ENCODE results near the gene MAP3K5.

The MAP3K5 gene

DNA sequence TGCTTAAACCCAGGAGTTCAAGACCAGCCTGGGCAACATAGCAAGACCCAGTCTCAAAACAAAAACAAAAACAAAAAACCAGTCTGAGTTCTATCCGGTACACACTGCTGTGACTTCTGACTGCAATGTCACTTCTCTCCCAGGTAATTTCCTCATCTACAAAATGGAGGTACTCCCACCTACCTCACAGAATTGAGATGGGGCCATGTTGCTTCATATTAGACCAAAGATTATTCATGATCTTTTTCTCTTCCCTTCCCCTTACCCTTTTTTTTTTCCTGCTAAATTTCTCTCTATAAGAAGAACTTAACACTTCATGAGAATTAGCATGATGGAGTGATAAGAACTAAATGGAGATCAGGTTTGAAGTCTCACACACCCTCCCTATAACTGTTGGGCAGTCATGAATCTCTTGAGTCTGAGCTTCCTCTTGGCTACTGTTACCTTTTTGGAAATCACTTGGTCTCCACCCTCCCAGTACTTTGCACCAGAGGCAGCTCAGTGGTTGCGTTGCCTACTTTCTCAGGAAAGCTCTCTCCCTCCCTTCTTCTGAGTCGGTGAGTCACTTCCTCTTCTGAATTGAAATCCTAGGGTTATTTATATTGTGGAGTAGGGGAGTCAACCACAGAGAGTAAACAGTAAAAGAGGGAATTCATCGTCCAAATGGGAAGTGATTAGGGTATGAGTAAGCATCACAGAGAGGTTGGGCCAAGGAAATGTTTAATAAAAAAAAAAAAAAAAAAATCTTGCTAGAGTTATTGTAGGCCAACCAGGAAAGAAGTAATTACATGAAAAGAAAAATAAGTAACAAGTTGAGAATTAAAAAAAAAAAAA lies 182.2 kb downstream of the MAP3K5 start:
- H3K4me3 ChIP-seq (ENCODE audit: low read depth in 1 of 2, low read length in 2 of 2) = no peak overlapping the region
- H3K27ac ChIP-seq (ENCODE audit: low read length) = peak overlapping the region; percentile 57
- H3K9me3 ChIP-seq (ENCODE audit: control insufficient read depth in 1 of 2, low read length in 2 of 2) = no peaks in the 10 kb centered on the region
- peaks cover 0 to 11% of the 10 kb centered on the region in 2 donors for H3K36me3 ChIP-seq (ENCODE audit: control insufficient read depth in 1 of 2, insufficient read depth in 2 of 2, low read length in 2 of 2)
- peaks cover 0 to 7% of the 10 kb centered on the region in 2 donors for H3K4me1 ChIP-seq (ENCODE audit: control insufficient read depth in 1 of 2, insufficient read depth in 2 of 2, low read length in 2 of 2)
- no peaks in the 10 kb centered on the region for H3K27me3 ChIP-seq (ENCODE audit: low read depth, low read length)

DNA sequence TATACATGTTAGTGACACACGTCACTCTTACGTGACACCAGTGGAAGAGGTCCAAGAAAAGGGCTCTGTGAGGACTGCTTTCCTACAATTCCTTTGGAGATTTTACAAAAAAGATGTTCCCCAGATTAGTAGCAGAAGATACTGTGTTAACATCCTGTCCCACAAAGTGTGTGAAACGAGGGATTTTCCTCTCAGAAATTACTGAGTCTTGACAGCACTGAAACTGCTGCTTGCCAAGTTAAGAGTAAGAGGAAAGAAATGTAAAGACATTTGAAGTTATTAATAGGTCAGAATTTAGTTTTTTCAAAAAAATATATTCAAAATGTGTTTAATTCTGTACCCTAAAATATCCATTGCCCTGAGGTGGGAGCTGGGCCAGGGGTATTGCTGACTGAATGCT lies 183.3 kb downstream of the MAP3K5 start:
- H3K4me3 ChIP-seq (ENCODE audit: low read depth in 1 of 2, low read length in 2 of 2) = no peak overlapping the region
- peaks cover 0 to 9% of the 10 kb centered on the region in 2 donors for H3K36me3 ChIP-seq (ENCODE audit: control insufficient read depth in 1 of 2, insufficient read depth in 2 of 2, low read length in 2 of 2)
- H3K9me3 ChIP-seq (ENCODE audit: control insufficient read depth in 1 of 2, low read length in 2 of 2) = no peaks in the 10 kb centered on the region
- H3K27me3 ChIP-seq (ENCODE audit: low read depth, low read length) = no peaks in the 10 kb centered on the region
- H3K27ac ChIP-seq (ENCODE audit: low read length) = peak overlapping the region; percentile 12
- H3K4me1 ChIP-seq (ENCODE audit: control insufficient read depth in 1 of 2, insufficient read depth in 2 of 2, low read length in 2 of 2) = peaks cover 0 to 7% of the 10 kb centered on the region in 2 donors

DNA sequence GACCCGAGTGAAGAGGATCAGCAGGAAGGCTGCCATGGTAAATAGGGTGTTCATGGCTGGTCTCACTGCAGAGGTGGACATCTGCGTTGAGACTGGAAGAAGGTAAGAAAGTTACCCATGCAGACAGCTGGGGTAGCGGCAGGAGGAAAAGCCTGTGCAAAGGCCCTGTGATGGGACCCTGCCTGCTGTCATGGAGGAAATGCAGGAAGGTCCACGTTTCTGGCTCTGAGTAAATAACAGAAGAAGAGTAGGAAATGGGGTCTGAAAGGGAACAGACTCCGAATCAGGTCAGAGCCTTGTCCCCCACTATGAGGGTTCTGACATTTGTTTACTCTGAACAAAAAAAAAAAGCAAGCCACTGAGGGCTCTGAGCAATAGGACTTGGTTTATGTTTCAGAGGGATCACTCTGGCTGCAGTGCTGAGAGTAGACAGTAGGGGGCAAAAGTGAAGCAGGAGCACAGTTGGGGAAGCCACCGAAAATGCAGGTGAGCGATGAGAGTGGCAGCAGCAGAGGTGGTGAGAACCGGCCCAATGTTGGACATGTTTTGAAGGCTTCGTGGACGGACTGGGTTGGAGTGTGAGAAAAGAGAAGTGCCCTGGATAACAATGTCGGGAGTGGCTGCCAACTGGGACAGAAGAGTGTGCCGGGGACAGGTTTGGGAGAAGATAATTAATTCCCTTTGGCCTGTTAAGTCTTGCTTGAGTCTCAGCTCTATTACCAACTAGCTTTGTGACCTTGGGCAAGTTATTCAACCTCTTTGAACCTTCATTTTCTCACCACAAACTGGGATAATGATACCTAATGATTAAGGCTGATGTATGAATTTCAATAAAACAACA lies 184.1 kb downstream of the MAP3K5 start:
- no peak overlapping the region for H3K4me3 ChIP-seq (ENCODE audit: low read depth in 1 of 2, low read length in 2 of 2)
- H3K36me3 ChIP-seq (ENCODE audit: control insufficient read depth in 1 of 2, insufficient read depth in 2 of 2, low read length in 2 of 2) = peaks cover under 1 to 3% of the 10 kb centered on the region in 2 donors
- H3K27ac ChIP-seq (ENCODE audit: low read length) = no peak overlapping the region
- H3K4me1 ChIP-seq (ENCODE audit: control insufficient read depth in 1 of 2, insufficient read depth in 2 of 2, low read length in 2 of 2) = peaks cover 0 to 7% of the 10 kb centered on the region in 2 donors
- H3K27me3 ChIP-seq (ENCODE audit: low read depth, low read length) = no peaks in the 10 kb centered on the region
- H3K9me3 ChIP-seq (ENCODE audit: control insufficient read depth in 1 of 2, low read length in 2 of 2) = no peaks in the 10 kb centered on the region

DNA sequence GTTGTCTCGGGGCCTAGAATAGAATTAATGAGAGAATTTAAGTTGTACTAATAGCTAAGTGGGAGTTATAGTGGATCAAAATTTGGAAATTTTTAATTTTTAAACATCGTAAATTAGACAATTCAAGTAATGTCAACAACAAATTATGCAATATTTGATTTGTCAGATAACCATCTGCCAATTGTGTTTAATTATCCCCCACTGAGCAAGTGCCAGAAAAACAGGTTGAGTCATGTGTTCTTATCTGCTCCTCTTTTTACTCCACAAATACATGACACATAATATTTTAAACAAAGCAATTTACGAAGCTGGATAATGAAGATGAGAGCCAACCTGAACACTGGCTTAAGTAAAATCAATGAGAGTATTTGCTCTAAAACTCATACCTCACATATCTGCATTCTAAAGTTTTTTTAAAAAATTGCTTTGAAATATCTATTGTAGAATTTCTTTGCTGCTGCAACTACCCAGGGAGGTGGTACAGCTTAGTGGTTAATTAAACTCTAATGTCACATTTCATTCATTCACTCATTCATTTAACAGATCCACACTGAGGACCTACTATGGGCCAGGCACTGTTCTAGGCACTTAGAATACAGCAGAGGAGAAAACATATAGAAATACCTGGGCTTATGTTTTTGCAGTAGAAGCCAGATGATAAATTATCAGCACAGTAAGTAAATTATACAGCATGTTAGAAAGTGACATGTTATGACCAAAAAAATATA lies 184.9 kb downstream of the MAP3K5 start:
- no peak overlapping the region for H3K27ac ChIP-seq (ENCODE audit: low read length)
- H3K27me3 ChIP-seq (ENCODE audit: low read depth, low read length) = no peaks in the 10 kb centered on the region
- peaks cover 0 to 3% of the 10 kb centered on the region in 2 donors for H3K36me3 ChIP-seq (ENCODE audit: control insufficient read depth in 1 of 2, insufficient read depth in 2 of 2, low read length in 2 of 2)
- no peaks in the 10 kb centered on the region for H3K9me3 ChIP-seq (ENCODE audit: control insufficient read depth in 1 of 2, low read length in 2 of 2)
- peaks cover 0 to 7% of the 10 kb centered on the region in 2 donors for H3K4me1 ChIP-seq (ENCODE audit: control insufficient read depth in 1 of 2, insufficient read depth in 2 of 2, low read length in 2 of 2)
- H3K4me3 ChIP-seq (ENCODE audit: low read depth in 1 of 2, low read length in 2 of 2) = no peak overlapping the region

DNA sequence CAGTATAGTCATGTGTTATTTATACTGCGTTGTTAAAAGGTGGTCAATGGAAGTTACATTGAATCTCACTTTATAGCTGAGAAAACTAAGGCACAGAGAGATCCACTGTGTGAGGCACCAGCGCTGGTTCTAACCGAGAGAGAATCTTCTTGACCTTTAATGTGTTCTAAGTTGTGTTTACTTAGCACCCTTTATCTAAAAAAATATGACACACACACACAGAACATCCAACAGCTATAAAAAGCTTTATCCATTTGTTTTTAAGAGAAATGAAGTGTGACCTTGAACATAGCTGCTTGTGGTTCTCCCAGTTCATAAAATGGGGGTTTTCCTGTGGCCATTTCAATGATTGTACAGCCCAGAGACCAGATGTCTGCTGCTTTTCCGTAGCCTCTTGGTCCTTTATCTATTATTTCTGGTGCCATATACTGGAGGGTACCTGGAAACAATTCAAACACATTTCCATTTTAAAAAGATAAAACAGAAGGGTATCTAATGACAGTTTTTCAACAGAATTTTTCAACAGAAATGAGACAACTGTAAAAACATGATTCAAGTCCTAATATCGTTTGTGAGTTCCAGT lies 187.3 kb downstream of the MAP3K5 start:
- H3K4me3 ChIP-seq (ENCODE audit: low read depth in 1 of 2, low read length in 2 of 2) = no peak overlapping the region
- H3K4me1 ChIP-seq (ENCODE audit: control insufficient read depth in 1 of 2, insufficient read depth in 2 of 2, low read length in 2 of 2) = peaks cover 7% of the 10 kb centered on the region in 2 donors
- no peaks in the 10 kb centered on the region for H3K27me3 ChIP-seq (ENCODE audit: low read depth, low read length)
- no peaks in the 10 kb centered on the region for H3K9me3 ChIP-seq (ENCODE audit: control insufficient read depth in 1 of 2, low read length in 2 of 2)
- no peak overlapping the region for H3K27ac ChIP-seq (ENCODE audit: low read length)
- peaks cover 0 to 3% of the 10 kb centered on the region in 2 donors for H3K36me3 ChIP-seq (ENCODE audit: control insufficient read depth in 1 of 2, insufficient read depth in 2 of 2, low read length in 2 of 2)

DNA sequence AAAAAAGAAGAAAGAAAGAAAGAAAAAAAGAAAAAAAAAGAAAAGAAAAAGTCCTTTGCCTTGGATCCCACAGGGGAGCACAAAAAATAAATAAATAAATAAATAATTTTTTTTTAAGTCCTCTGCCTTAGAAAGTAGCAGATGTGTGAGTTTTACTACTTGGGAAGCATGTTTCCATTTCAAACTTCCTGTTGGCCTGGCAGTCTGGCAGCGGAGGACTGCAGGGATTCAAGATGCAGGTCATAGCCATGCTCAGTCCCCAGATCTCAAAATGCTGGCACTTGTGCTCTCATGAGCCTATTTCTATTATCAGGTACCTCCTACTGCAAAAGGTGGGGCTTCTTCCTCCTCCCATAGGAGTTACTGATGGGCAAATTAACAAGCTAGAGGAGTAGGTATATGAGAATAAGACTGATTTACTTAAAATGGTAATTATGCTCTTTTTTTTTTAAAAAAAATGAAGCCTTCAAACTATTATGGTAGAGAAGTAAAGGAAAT lies 187.9 kb downstream of the MAP3K5 start:
- Histone ChIP-seq H3K27me3 (ENCODE audit: low read depth, low read length) (no peaks in the 10 kb centered on the region), H3K9me3 (ENCODE audit: control insufficient read depth in 1 of 2, low read length in 2 of 2) (no peaks in the 10 kb centered on the region), H3K4me3 (ENCODE audit: low read depth in 1 of 2, low read length in 2 of 2) (no peak overlapping the region), H3K36me3 (ENCODE audit: control insufficient read depth in 1 of 2, insufficient read depth in 2 of 2, low read length in 2 of 2) (peaks cover 0 to 3% of the 10 kb centered on the region in 2 donors), H3K27ac (ENCODE audit: low read length) (no peak overlapping the region), H3K4me1 (ENCODE audit: control insufficient read depth in 1 of 2, insufficient read depth in 2 of 2, low read length in 2 of 2) (peaks cover 7% of the 10 kb centered on the region in 2 donors)

GRCh38 chr6:136600818-136601217 lies 191.5 kb downstream of the MAP3K5 start:
- Histone ChIP-seq H3K36me3 (ENCODE audit: control insufficient read depth in 1 of 2, insufficient read depth in 2 of 2, low read length in 2 of 2) (peaks cover 0 to 3% of the 10 kb centered on the region in 2 donors), H3K9me3 (ENCODE audit: control insufficient read depth in 1 of 2, low read length in 2 of 2) (no peaks in the 10 kb centered on the region), H3K4me1 (ENCODE audit: control insufficient read depth in 1 of 2, insufficient read depth in 2 of 2, low read length in 2 of 2) (peaks cover 0 to 7% of the 10 kb centered on the region in 2 donors), H3K4me3 (ENCODE audit: low read depth in 1 of 2, low read length in 2 of 2) (no peak overlapping the region), H3K27me3 (ENCODE audit: low read depth, low read length) (no peaks in the 10 kb centered on the region), H3K27ac (ENCODE audit: low read length) (no peak overlapping the region)

DNA sequence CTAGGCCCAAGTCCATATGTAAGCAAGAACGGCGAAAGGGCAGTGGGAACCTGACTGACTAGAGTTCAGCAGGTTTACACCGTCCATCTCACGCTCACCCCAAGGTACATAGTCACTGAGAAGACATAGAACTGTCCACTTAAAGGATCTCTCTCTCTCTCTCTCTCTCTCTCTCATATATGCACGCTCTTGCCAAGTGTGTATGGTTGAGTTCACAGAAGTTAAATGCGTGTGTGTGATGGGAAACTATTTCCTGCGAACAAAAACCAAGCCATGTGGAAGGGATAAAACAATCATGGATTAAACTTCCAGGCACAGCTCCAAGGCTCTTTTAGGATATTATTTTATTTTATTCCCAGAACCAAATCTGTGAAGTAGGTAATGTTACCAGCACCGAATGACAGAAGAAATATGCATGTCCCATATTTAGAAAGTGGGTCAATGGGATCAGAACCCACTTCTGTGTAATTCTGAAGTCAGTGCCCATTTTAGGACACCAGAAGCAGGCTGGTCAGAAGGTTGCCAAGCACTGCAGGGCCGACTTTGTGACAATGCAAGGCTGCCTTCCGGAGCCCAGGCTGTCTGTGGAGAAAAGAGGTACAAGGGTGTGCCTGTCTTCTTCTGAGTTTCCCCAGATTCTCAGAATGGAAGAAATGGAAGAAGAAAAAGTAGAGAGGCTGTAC lies 192.8 kb downstream of the MAP3K5 start:
- peaks cover 0 to 3% of the 10 kb centered on the region in 2 donors for H3K36me3 ChIP-seq (ENCODE audit: control insufficient read depth in 1 of 2, insufficient read depth in 2 of 2, low read length in 2 of 2)
- H3K27ac ChIP-seq (ENCODE audit: low read length) = peak overlapping the region; percentile 64
- H3K4me1 ChIP-seq (ENCODE audit: control insufficient read depth in 1 of 2, insufficient read depth in 2 of 2, low read length in 2 of 2) = peaks cover 0 to 7% of the 10 kb centered on the region in 2 donors
- no peak overlapping the region for H3K4me3 ChIP-seq (ENCODE audit: low read depth in 1 of 2, low read length in 2 of 2)
- no peaks in the 10 kb centered on the region for H3K9me3 ChIP-seq (ENCODE audit: control insufficient read depth in 1 of 2, low read length in 2 of 2)
- H3K27me3 ChIP-seq (ENCODE audit: low read depth, low read length) = no peaks in the 10 kb centered on the region

DNA sequence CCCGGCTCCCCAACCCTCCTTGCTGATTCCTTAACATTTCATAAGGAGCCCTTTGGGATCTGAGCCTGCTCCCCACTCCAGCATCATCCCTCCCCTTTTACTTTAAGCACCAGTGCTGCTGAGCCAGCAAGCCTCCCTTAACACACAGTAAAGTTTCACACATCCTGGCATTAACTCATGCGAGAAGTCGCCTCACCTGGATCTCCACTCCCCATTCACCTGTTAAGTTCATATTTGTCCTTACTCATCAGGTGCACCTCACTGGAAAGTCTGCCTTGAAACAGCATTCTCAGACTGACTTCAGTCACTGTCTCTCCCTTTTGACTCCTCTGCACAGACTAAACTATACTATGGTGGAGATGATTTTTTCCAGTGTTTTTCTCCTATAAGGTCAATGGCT lies 194.2 kb downstream of the MAP3K5 start:
- no peak overlapping the region for H3K4me3 ChIP-seq (ENCODE audit: low read depth in 1 of 2, low read length in 2 of 2)
- H3K9me3 ChIP-seq (ENCODE audit: control insufficient read depth in 1 of 2, low read length in 2 of 2) = no peaks in the 10 kb centered on the region
- H3K27ac ChIP-seq (ENCODE audit: low read length) = no peak overlapping the region
- peaks cover 0 to 3% of the 10 kb centered on the region in 2 donors for H3K36me3 ChIP-seq (ENCODE audit: control insufficient read depth in 1 of 2, insufficient read depth in 2 of 2, low read length in 2 of 2)
- no peaks in the 10 kb centered on the region for H3K27me3 ChIP-seq (ENCODE audit: low read depth, low read length)
- H3K4me1 ChIP-seq (ENCODE audit: control insufficient read depth in 1 of 2, insufficient read depth in 2 of 2, low read length in 2 of 2) = peaks cover 0 to 7% of the 10 kb centered on the region in 2 donors

GRCh38 chr6:136594671-136595070 lies 197.6 kb downstream of the MAP3K5 start:
- no peak overlapping the region for H3K27ac ChIP-seq (ENCODE audit: low read length)
- no peak overlapping the region for H3K4me3 ChIP-seq (ENCODE audit: low read depth in 1 of 2, low read length in 2 of 2)
- H3K9me3 ChIP-seq (ENCODE audit: control insufficient read depth in 1 of 2, low read length in 2 of 2) = no peaks in the 10 kb centered on the region
- H3K27me3 ChIP-seq (ENCODE audit: low read depth, low read length) = no peaks in the 10 kb centered on the region
- H3K36me3 ChIP-seq (ENCODE audit: control insufficient read depth in 1 of 2, insufficient read depth in 2 of 2, low read length in 2 of 2) = peaks cover 20 to 27% of the 10 kb centered on the region in 2 donors
- no peaks in the 10 kb centered on the region for H3K4me1 ChIP-seq (ENCODE audit: control insufficient read depth in 1 of 2, insufficient read depth in 2 of 2, low read length in 2 of 2)

Data from muscle layer of duodenum (tissue), 2 donors.